Frontal cortex (tissue), 1 donor: ENCODE data around the gene AKAP3. TPM values are rescaled to one million over a fixed set of nuclear protein-coding genes. Genes with fewer than 3 reads are reported as not detected.

Source experiments
- total RNA-seq: library from RNA; depleted of rRNA; stranded (reverse); fragments of >200 nt; gene quantifications from one replicate; pipeline ENCODE4 v1.2.3, GENCODE V29; 2014

Gene AKAP3
- total RNA-seq, 1 donor from 2014 or later = 4.1 TPM

Other genes with a start within 250 kb of the AKAP3 start
- not detected for gene FGF6, start 203.2 kb downstream of the AKAP3 start, total RNA-seq
- gene RAD51AP1, start 110.2 kb downstream of the AKAP3 start, total RNA-seq = 3.7 TPM
- gene DYRK4, start 86.8 kb downstream of the AKAP3 start, total RNA-seq = 17.9 TPM
- gene NDUFA9, start 63 bp upstream of the AKAP3 start, total RNA-seq = 32.2 TPM
- 57.5 TPM for gene GALNT8, start 71.3 kb upstream of the AKAP3 start, total RNA-seq